GOT3 (cell line): ENCODE results near the gene ARIH1.

Source experiments
- DNase-seq: peaks from one replicate; lab custom pipeline; 2025; ENCODE audit warnings: mixed read lengths; lab: John Stamatoyannopoulos, UW

Gene ARIH1

GRCh38 chr15:72487070-72487797 is 13.1 kb downstream of the ARIH1 start:
- DNase-seq = no peak

- no peak for DNase-seq
These were observed 14.4 kb downstream of the ARIH1 start for GRCh38 chr15:72488558-72488957.

GRCh38 chr15:72489943-72490554 is 15.9 kb downstream of the ARIH1 start:
- DNase-seq = no peak

- DNase-seq = no peak
These were observed 17.6 kb downstream of the ARIH1 start for GRCh38 chr15:72491768-72492167.

DNA sequence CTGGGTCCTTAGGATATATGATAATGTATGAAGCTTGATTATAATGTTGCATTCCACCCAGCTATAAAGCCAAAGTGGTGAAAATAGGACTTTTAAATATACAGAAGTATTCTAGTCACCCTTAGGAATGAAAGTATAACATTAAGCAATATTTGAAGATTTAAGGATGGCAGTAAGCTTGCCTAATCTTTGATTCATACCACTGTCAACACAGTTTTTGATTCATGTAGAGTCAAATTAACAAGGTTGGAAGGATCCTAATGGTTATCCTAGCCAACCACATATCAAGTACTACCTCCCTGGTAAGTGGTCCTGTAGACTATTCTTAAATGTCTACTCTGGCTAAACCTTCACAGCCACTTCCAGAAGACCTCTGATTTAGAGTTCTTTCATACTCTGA is 18.6 kb downstream of the ARIH1 start:
- DNase-seq = no peak

DNA sequence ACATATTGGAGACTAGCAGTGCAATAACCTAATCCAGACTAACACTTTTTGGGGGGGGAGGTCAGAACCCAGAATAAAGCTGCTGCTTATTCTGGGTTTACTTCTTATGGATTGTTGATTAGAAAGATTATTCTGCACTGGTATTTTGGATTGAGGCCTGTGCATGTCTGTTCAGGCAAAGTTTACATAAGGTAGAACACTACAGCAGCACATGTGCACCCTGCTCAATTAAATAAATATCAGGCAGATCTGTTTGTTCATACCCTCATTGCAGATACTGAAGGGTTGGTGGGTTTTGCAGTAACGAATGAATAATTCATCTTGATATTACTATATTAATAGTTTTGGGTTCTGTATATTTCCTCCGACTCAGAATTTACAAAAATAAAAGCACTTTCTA is 19.1 kb downstream of the ARIH1 start:
- DNase-seq = no peak

GRCh38 chr15:72495007-72495406 is 20.9 kb downstream of the ARIH1 start:
- DNase-seq = no peak

DNA sequence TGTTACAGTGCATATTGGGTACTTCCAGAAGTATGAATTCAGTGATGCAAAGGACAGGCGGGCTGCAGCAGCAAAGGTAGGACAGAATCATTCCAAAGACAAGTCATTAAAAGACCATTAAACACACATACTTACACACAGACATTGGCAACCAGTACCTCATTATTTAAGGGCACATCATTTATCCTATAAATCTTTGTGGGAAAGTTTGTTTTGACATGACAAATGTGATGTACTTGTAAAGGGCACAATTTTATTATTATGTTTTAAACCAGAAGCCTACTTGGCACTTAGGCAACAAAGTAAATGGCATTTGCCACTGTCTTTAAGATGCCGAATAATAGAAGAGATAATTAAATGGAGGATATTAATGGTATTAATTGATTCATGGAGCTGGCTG is 22.7 kb downstream of the ARIH1 start:
- DNase-seq = no peak

- DNase-seq = no peak
These were observed 23.3 kb downstream of the ARIH1 start for GRCh38 chr15:72497402-72497801.

DNA sequence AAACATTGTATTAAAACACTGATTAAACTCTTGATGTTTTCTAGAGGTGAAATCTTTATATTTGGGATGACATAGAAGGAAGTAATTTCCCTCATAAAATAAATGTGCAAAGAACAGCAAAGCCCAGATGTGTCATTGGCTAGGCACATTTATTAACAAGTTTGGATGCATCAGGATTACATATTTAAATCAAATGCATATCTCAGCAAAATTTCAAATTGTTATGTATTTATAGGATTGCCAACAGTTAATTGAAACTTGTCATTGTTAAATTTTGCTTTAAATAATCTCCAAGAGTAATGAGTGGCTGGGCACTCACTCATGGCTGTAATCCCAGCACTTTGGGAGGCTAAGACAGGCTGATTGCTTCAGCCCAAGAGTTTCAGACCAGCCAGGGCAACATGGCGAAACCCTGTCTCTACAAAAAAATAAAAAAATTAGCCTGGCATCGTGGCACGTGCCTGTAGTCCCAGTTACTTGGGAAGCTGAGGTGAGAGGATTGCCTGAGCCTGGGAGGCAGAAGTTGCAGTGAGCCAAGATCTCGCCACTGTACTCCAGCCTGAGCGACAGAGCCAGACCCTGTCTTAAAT is 28.2 kb downstream of the ARIH1 start:
- no peak for DNase-seq

GRCh38 chr15:72503147-72503546 is 29.0 kb downstream of the ARIH1 start:
- no peak for DNase-seq

- no peak for DNase-seq
These were observed 33.4 kb downstream of the ARIH1 start for GRCh38 chr15:72507402-72508092.

DNA sequence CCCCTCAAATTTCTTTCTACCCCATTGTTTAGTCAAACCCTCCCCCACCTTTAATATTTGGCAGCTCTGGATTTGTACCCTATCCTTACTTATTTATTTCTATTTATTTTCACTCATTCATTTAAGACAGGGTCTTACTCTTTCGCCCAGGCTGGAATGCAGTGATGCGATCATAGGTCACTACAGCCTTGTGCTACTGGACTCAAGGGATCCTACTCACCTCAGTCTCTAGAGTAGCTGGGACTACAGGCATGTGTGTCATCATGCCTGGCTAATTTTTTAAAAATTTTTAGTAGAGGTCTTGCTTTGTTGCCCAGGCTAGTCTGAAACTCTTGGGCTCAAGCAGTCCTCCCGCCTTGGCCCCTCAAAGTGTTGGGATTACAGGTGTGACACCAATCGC is 35.4 kb downstream of the ARIH1 start:
- DNase-seq = no peak

DNA sequence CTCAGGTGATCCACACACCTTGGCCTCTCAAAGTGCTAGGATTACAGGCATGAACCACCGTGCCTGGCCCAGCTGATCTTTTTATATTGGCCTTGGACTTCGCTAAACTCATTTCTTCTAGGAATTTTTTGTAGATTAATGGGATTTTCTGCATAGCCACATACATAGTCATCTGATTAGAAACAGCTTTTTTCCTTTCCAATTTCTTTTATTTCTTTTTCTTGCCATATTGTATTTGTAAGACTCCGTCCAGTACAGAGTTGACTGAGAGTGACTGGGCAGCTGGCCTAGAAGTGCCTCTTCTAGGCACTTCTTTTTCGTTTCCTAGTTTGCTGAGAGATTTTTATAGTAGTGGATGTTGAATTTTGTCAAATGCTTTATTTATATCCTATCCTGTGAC is 37.4 kb downstream of the ARIH1 start:
- no peak for DNase-seq

- no peak for DNase-seq
These were observed 41.7 kb downstream of the ARIH1 start for GRCh38 chr15:72515591-72516389.

- DNase-seq = no peak
These were observed 42.6 kb downstream of the ARIH1 start for GRCh38 chr15:72516777-72517176.

- DNase-seq = no peak
These were observed 47.6 kb downstream of the ARIH1 start for GRCh38 chr15:72521682-72522081.

DNA sequence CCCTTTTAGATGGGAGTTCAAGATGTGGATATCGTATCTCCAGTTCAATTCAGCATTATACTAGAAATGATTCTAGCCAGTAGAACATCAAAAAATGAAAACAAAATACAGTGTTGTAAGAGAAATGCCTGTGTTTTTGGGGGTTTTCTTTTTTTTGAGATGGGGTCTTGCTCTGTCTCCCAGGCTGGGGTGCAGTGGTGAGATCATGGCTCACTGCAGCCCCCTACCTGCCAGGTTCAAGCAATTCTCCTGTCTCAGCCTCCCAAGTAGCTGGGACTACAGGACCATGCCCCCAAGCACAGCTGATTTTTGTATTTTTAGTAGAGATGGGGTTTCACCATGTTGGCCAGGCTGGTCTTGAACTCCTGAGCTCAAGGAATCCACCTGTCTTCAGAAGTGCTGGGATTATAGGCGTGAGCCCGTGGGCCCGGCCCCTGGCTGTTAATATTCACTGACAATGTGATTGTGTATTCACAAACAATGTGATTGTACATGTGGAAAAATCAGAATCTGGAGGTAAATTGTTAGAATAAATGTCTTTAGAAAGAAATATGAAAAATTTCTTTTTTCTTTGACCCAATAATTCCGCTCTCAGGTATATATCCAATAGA is 59.0 kb downstream of the ARIH1 start:
- DNase-seq = no peak

GRCh38 chr15:72534523-72534922 is 60.4 kb downstream of the ARIH1 start:
- no peak for DNase-seq

- DNase-seq = no peak
These were observed 61.8 kb downstream of the ARIH1 start for GRCh38 chr15:72535911-72536310.

- DNase-seq = no peak
These were observed 62.4 kb downstream of the ARIH1 start for GRCh38 chr15:72536506-72536905.

DNA sequence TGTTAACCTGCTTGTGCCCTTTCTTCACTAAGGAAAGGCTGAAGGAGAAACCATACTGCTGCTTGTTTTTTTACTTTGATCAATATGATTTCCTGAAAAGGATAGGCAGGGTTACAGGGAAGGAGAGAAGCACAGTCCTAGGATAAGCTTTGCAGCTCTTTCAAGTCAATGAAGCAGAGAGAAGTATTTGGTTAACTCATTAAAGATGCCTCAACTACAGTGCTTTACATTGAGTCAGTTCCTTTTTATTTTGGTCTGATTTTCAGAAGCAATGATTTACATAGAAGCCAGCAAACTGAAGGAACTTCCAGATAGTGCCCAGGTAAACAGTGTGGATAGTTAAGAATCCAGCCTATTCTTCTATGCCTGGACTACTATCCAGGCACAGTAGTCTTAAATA is 64.8 kb downstream of the ARIH1 start:
- no peak for DNase-seq
